Lung (tissue), 12 donors: ENCODE results near the gene VDAC1. TPM values are rescaled to one million over a fixed set of nuclear protein-coding genes. Genes with fewer than 3 reads are reported as not detected.

Experiments
- ATAC-seq: fragments of 200-7000 bp; cut with Tn5 transposase; one replicate; pipeline ENCODE4 v1.9.1; 2020; ENCODE audit warnings: moderate number of reproducible peaks; ENCODE audit not compliant: insufficient read depth, low FRiP score
- DNase-seq, 3 donors: peaks; one replicate each; pipeline ENCODE4 v3.0.0-alpha.2; 2013 to 2017
- H3K27ac ChIP-seq, 2 donors: one replicate each; pipeline ENCODE4 v1.5.1; 2013; ENCODE audit warnings: mild to moderate bottlenecking in 2 of 2, moderate library complexity in 2 of 2, control low read depth in 1 of 2, inconsistent platforms in 1 of 2, low read depth in 1 of 2, low read length in 1 of 2
- H3K27me3 ChIP-seq, 3 donors: one replicate each; pipeline ENCODE4 v1.5.1; 2013; ENCODE audit warnings: low read length in 2 of 3; ENCODE audit not compliant: control insufficient read depth in 3 of 3, insufficient read depth in 3 of 3
- H3K36me3 ChIP-seq, 4 donors: one replicate each; pipeline ENCODE4 v1.5.1; 2013; ENCODE audit warnings: low read length in 4 of 4, mild to moderate bottlenecking in 1 of 4, moderate library complexity in 1 of 4; ENCODE audit not compliant: control insufficient read depth in 4 of 4, insufficient read depth in 4 of 4
- H3K4me1 ChIP-seq, 5 donors: one replicate each; pipeline ENCODE4 v1.5.1; 2013; ENCODE audit warnings: low read length in 5 of 5, mild to moderate bottlenecking in 2 of 5, moderate library complexity in 1 of 5; ENCODE audit not compliant: control insufficient read depth in 5 of 5, insufficient read depth in 5 of 5
- H3K4me3 ChIP-seq: one replicate; pipeline ENCODE4 v1.5.1; 2013; ENCODE audit warnings: mild to moderate bottlenecking, control low read depth, moderate library complexity
- H3K9ac ChIP-seq, 2 donors: one replicate each; pipeline ENCODE4 v1.5.1; 2013; ENCODE audit warnings: low read length in 2 of 2, control low read depth in 1 of 2; ENCODE audit not compliant: insufficient read depth in 1 of 2
- H3K9me3 ChIP-seq, 4 donors: one replicate each; pipeline ENCODE4 v1.5.1; 2013; ENCODE audit warnings: low read length in 3 of 4, mild to moderate bottlenecking in 1 of 4, moderate library complexity in 1 of 4; ENCODE audit not compliant: control insufficient read depth in 4 of 4, insufficient read depth in 3 of 4
- WGBS, 2 donors: extraction: QIAGEN DNeasy Blood & Tissue Kit; methylation state at CpG; one replicate each; pipeline ENCODE4 v1.1.7; 2013; 5-methylcytosine and 5-hydroxymethylcytosine counted together
- polyA plus RNA-seq, 2 donors: library from polyadenylated mRNA; stranded (reverse); fragments of 200-250 nt; gene quantifications; one replicate each; pipeline ENCODE4 v1.2.1, GENCODE V29; 2013
- total RNA-seq, 2 donors: library from RNA; depleted of rRNA in 1 of 2; stranded (reverse); fragments of >200 nt in 1 of 2; gene quantifications; one replicate each; pipeline ENCODE4 v1.2.1, GENCODE V29; 2014 to 2021
- TF ChIP-seq, protein P1 (sequence below): IDR thresholded peaks from 2 replicates; pipeline ENCODE4 v1.5.1; 2012; ENCODE audit warnings: mild to moderate bottlenecking; ENCODE audit errors: control extremely low read depth, extremely low read depth
- donor health status: control.
- donor health status: control.
- donor health status: Bipolar disorder and iron deficiency.
- donor health status: healthy.
- donor health status: DM: yes; HTN: yes; CAD: no.

The VDAC1 gene
- total and polyA plus RNA-seq, 4 donors = 107 to 136 (median 120) TPM

DNA sequence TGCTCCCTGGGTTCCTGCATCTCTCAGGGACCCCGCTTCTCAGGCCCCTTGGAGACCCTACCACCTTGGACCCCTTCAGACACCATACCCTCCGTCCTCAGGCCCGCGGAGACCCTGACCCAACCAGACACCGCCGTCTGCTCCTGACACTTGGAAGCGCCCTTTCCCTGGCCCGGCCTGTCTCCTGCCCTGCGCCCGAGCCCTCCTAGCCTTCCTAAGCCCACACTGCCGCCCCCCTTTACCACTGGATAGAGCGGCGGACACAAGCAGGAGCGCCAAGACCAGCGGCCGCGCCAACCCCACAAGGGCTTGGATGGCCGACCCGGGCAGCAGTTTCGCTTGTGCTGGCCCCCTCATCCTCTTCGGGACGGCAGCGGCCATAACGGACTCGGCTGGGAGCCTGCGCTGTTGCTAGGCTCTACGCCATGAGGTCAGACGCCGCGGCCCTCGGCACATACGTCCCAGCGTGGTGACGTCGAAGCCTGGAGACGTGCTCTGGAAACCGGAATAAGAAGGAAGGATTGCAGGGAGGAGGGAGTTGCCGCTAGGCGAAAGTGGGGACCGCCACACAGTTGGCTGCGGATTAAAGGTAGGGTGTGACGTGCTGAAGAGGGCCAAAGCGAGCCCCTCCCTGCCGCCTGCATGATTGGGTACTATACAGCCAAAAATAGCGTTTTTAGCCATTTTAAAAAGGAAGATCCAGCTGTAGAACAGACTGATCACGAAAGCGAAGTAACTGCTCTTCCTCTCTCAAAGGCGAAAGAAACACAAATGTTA, 36.4 kb downstream of the VDAC1 start, which contains the start of gene C5orf15:
C5orf15 (minus strand) TSS at position 422 of the 777 bp plus-strand sequence; CDS start at position 381, 41 bp downstream.
- DNase-seq (peak; percentile 98 to 99 (median 99)), ATAC-seq (peak; percentile 98)
- TF ChIP-seq, protein P1, sequence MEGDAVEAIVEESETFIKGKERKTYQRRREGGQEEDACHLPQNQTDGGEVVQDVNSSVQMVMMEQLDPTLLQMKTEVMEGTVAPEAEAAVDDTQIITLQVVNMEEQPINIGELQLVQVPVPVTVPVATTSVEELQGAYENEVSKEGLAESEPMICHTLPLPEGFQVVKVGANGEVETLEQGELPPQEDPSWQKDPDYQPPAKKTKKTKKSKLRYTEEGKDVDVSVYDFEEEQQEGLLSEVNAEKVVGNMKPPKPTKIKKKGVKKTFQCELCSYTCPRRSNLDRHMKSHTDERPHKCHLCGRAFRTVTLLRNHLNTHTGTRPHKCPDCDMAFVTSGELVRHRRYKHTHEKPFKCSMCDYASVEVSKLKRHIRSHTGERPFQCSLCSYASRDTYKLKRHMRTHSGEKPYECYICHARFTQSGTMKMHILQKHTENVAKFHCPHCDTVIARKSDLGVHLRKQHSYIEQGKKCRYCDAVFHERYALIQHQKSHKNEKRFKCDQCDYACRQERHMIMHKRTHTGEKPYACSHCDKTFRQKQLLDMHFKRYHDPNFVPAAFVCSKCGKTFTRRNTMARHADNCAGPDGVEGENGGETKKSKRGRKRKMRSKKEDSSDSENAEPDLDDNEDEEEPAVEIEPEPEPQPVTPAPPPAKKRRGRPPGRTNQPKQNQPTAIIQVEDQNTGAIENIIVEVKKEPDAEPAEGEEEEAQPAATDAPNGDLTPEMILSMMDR = no peak
- peak within 1 kb of the TSS; percentile 87 to 96 for H3K27ac ChIP-seq
- peaks cover 0 to 13% (median 6%) of the 10 kb centered on the region in 5 donors for H3K4me1 ChIP-seq
- no peaks in the 10 kb centered on the region for H3K9me3 ChIP-seq
- H3K9ac ChIP-seq = peak within 1 kb of the TSS; percentile 98 to 99
- 0% methylated on average over 48 of the region's 48 CpGs for whole genome bisulfite sequencing, 2 donors
- H3K27me3 ChIP-seq = no peaks in the 10 kb centered on the region
- H3K36me3 ChIP-seq = peaks cover 6 to 16% (median 10%) of the 10 kb centered on the region in 4 donors
- peak within 1 kb of the TSS; percentile 76 for H3K4me3 ChIP-seq

DNA sequence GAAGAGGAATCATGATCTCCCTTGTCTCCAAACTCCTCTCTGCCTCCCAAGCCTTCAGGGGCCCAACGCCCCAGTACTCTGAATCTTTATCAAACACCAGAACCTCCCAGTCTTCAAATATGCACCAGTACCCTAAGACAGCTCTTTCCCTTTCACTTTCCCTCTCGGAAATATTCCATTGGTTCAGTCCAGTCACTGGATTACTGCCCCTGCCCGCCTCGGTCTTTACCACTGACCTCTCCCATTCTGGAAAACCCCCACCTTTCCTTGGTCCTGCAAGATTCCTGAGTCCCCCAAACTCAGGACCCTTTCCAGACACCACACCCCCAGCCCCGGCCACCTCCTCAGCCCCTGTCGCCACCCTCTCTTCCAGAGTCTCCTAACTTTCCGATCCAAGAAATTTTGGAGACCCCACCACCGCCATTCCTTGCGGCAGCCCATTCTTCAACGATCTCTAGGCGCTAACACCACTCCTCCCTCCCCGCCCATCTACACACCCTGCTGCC, 37.0 kb downstream of the VDAC1 start:
- peak overlapping the region; percentile 98 to 99 for H3K9ac ChIP-seq
- no peaks in the 10 kb centered on the region for H3K9me3 ChIP-seq
- H3K27me3 ChIP-seq = no peaks in the 10 kb centered on the region
- H3K36me3 ChIP-seq = peaks cover 0 to 11% (median 4%) of the 10 kb centered on the region in 4 donors
- DNase-seq = peak; percentile 28 to 43 (median 31)
- peak; percentile 14 for ATAC-seq
- H3K4me1 ChIP-seq = peaks cover 0 to 13% (median 7%) of the 10 kb centered on the region in 5 donors
- TF ChIP-seq, protein P1 = no peak
- H3K27ac ChIP-seq = peak overlapping the region; percentile 75 to 96
- peak overlapping the region; percentile 76 for H3K4me3 ChIP-seq
- WGBS, 2 donors = 0 to 3% methylated on average over 12 of the region's 12 CpGs

DNA sequence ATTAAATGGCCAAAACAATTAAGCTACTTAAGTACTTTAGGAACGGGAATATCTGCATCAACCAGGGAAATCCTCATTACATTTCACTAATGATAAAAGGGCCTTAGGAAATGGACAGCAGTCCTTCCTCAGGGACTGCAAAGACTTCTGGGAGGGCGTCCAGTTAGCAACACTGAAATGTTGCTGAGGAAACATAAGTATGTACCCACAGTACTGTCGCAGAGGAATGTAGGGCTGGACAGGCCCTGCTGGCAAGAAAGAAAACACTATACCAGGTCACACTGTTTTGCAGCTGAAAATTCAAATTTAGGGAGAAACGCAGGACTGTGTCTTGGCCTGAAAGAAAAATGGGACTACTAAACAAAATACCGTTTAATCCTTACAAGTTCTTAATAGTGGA, 37.7 kb downstream of the VDAC1 start:
- H3K4me3 ChIP-seq = no peak overlapping the region
- peaks cover 0 to 11% (median 2%) of the 10 kb centered on the region in 4 donors for H3K36me3 ChIP-seq
- TF ChIP-seq, protein P1 = no peak
- no peak for ATAC-seq
- peaks cover 0 to 13% (median 7%) of the 10 kb centered on the region in 5 donors for H3K4me1 ChIP-seq
- H3K9me3 ChIP-seq = no peaks in the 10 kb centered on the region
- peak overlapping the region; percentile 22 to 75 for H3K27ac ChIP-seq
- H3K27me3 ChIP-seq = no peaks in the 10 kb centered on the region
- DNase-seq = no peak
- WGBS, 2 donors = 64 to 83% methylated on average over 5 of the region's 5 CpGs
- H3K9ac ChIP-seq = peak overlapping the region; percentile 98 to 99
